Endothelial cell of umbilical vein (primary cell): Measurements from ENCODE around the gene MFSD2A. TPM values are rescaled to one million over a fixed set of nuclear protein-coding genes. Genes with fewer than 3 reads are reported as not detected.

ENCODE experiments used
- BruUV-seq: library from RNA; stranded (reverse); fragments of 400-500 nt; replicated peaks from 2 replicates; lab custom pipeline; 2021; lab: Mats Ljungman, UMichigan
- CTCF ChIA-PET: fragments of 300-600, 350-600 bp; sonication (Branson Sonifier 250); formaldehyde crosslinking; loops from one replicate; lab custom pipeline; 2021; ENCODE audit warnings: antibody characterized with exemption, inconsistent platforms; lab: Charles Lee
- POLR2A ChIA-PET: fragments of 300-600, 350-600 bp; sonication (Branson Sonifier 250); formaldehyde crosslinking; loops from one replicate; lab custom pipeline; 2021; ENCODE audit warnings: antibody characterized with exemption, inconsistent platforms; lab: Charles Lee
- DNase-seq: peaks from one replicate; pipeline ENCODE4 v3.0.0-alpha.2; 2011; ENCODE audit warnings: low read depth, low spot score
- FAIRE-seq: peaks from 2 replicates; lab custom pipeline; 2011; peaks lifted over from hg19 to GRCh38; lab: Jason Lieb, UNC
- H2AFZ ChIP-seq: 2 replicates; pipeline ENCODE4 v1.6.0; 2012; ENCODE audit warnings: low read depth, low read length, control low read depth, inconsistent platforms
- H3K27ac ChIP-seq: 2 replicates; pipeline ENCODE4 v1.5.1; 2011; ENCODE audit warnings: low read depth, mild to moderate bottlenecking, control low read depth, low read length, moderate library complexity; ENCODE audit not compliant: insufficient read depth
- H3K27me3 ChIP-seq, 2 experiments: 2 replicates each; pipeline versions ENCODE4 v1.6.0 to v1.6.1; 2011; ENCODE audit warnings: low read length in 2 of 2, mixed read lengths in 1 of 2; ENCODE audit not compliant: control insufficient read depth in 2 of 2, insufficient read depth in 2 of 2
- H3K36me3 ChIP-seq, 2 experiments: 2 replicates in 1 of 2; 3 replicates in 1 of 2; pipeline ENCODE4 v1.5.1; 2011; ENCODE audit warnings: low read length in 2 of 2, mild to moderate bottlenecking in 1 of 2, moderate library complexity in 1 of 2; ENCODE audit not compliant: control insufficient read depth in 2 of 2, insufficient read depth in 2 of 2; ENCODE audit errors: extremely low read depth in 1 of 2
- H3K4me1 ChIP-seq: 3 replicates; pipeline ENCODE4 v1.5.1; 2011; ENCODE audit warnings: mild to moderate bottlenecking, low read length; ENCODE audit not compliant: control insufficient read depth, insufficient read depth; ENCODE audit errors: extremely low read depth
- H3K4me2 ChIP-seq: 2 replicates; pipeline ENCODE4 v1.6.1; 2011; ENCODE audit warnings: low read length, control low read depth, mixed read lengths; ENCODE audit not compliant: insufficient read depth
- H3K4me3 ChIP-seq, 3 experiments: fragments of 200-600 bp in 1 of 3; sonication (generic), shearing (Covaris generic) in 1 of 3; replicated peaks in 1 of 3; 2 replicates each; pipeline ENCODE4 v1.5.1; 2011 to 2016; ENCODE audit warnings: control low read depth in 3 of 3, low read length in 3 of 3, mild to moderate bottlenecking in 2 of 3, inconsistent platforms in 1 of 3, low read depth in 1 of 3, moderate library complexity in 1 of 3; ENCODE audit not compliant: insufficient read depth in 1 of 3
- H3K79me2 ChIP-seq: 2 replicates; pipeline ENCODE4 v1.6.0; 2012; ENCODE audit warnings: low read length, inconsistent platforms; ENCODE audit not compliant: control insufficient read depth, insufficient read depth
- H3K9ac ChIP-seq: replicated peaks from 2 replicates; pipeline ENCODE3; 2011; ENCODE audit warnings: low read length, control low read depth; ENCODE audit not compliant: insufficient read depth; ENCODE audit errors: extremely low read depth
- H3K9me1 ChIP-seq: replicated peaks from 3 replicates; pipeline ENCODE4 v1.6.0; 2011; ENCODE audit warnings: mild to moderate bottlenecking, low read length; ENCODE audit not compliant: control insufficient read depth, insufficient read depth; ENCODE audit errors: extremely low read depth
- H3K9me3 ChIP-seq: replicated peaks from 2 replicates; pipeline ENCODE4 v1.5.1; 2012; ENCODE audit warnings: low read length, inconsistent platforms; ENCODE audit not compliant: control insufficient read depth, insufficient read depth
- H4K20me1 ChIP-seq: replicated peaks from 2 replicates; pipeline ENCODE3; 2011; ENCODE audit warnings: mild to moderate bottlenecking, low read length; ENCODE audit not compliant: control insufficient read depth, insufficient read depth; ENCODE audit errors: extremely low read depth
- CTCF ChIP-seq, 2 donors: IDR thresholded peaks; 1 replicate in 1 of 2; 2 replicates in 1 of 2; pipeline ENCODE4 v1.5.1; 2011; ENCODE audit warnings: low read length in 2 of 2, mild to moderate bottlenecking in 2 of 2, moderate library complexity in 2 of 2, control low read depth in 1 of 2, inconsistent platforms in 1 of 2, low read depth in 1 of 2; ENCODE audit not compliant: insufficient read depth in 1 of 2; ENCODE audit errors: extremely low read depth in 1 of 2
- EZH2 ChIP-seq: IDR thresholded peaks from 2 replicates; pipeline ENCODE4 v1.6.1; 2012; ENCODE audit warnings: borderline replicate concordance, low read depth, mild to moderate bottlenecking, moderate library complexity, low read length, inconsistent platforms; ENCODE audit not compliant: severe bottlenecking
- GATA2 ChIP-seq: IDR thresholded peaks from 2 replicates; pipeline ENCODE4 v1.7.0; 2011; ENCODE audit warnings: low read depth, mild to moderate bottlenecking, moderate library complexity, mixed read lengths, low read length; ENCODE audit not compliant: insufficient read length, insufficient read depth
- JUN ChIP-seq: IDR thresholded peaks from 2 replicates; pipeline ENCODE4 v1.6.1; 2011; ENCODE audit warnings: borderline replicate concordance, low read depth; ENCODE audit not compliant: insufficient read length, insufficient read depth
- MAX ChIP-seq: IDR thresholded peaks from 2 replicates; pipeline ENCODE4 v1.6.1; 2011; ENCODE audit not compliant: insufficient read depth, insufficient read length
- MYC ChIP-seq: IDR thresholded peaks from one replicate; pipeline ENCODE4 v1.6.1; 2011; ENCODE audit warnings: mild to moderate bottlenecking, low read depth, low read length
- POLR2AphosphoS5 ChIP-seq: IDR thresholded peaks from 2 replicates; pipeline ENCODE4 v1.6.1; 2012; ENCODE audit warnings: low read depth, mild to moderate bottlenecking, control low read depth, low read length, moderate library complexity; ENCODE audit not compliant: insufficient read depth
- dilution Hi-C: fragments of 300-500 bp; cut with MboI; formaldehyde crosslinking; loops from one replicate; pipeline ENCODE4 v1.15.0; 2019; ENCODE audit warnings: low sequenced_read_pairs; ENCODE audit not compliant: extremely low pct_ligation_motif_present
- intact Hi-C: fragments of 100-400 bp; cut with micrococcal nuclease; formaldehyde crosslinking; loops from one replicate; pipeline ENCODE4 v1.10.0; 2022
- polyA plus RNA-seq, 4 experiments: library from polyadenylated mRNA; depleted of rRNA in 3 of 4; stranded (reverse) in 3 of 4; unstranded in 1 of 4; fragments of >200 nt; gene quantifications; 2 replicates each; pipeline versions ENCODE4 v1.2.1 to v1.2.3, GENCODE V29; 2011 to 2012; ENCODE audit warnings: missing spikeins in 1 of 4
- total RNA-seq: library from RNA; stranded (reverse); gene quantifications from 2 replicates; pipeline ENCODE4 v1.2.3, GENCODE V29; 2021

MFSD2A gene
- total and polyA plus RNA-seq, 2 donors (not counting 3 experiments of a cell fraction or from before 2014, with no cell fraction given), result 2.7 to 5.5 TPM

GRCh38 chr1:39995973-39996393 lies 41.0 kb downstream of the MFSD2A start:
- Histone ChIP-seq H3K27me3 (no peaks in the 10 kb centered on the region), H3K36me3 (no peaks in the 10 kb centered on the region), H3K9me1 (no peaks in the 10 kb centered on the region), H3K4me3 (no peak overlapping the region), H3K9me3 (no peaks in the 10 kb centered on the region), H4K20me1 (no peaks in the 10 kb centered on the region), H3K4me2 (no peak overlapping the region), H3K4me1 (no peaks in the 10 kb centered on the region), H3K79me2 (no peaks in the 10 kb centered on the region), H3K27ac (no peak overlapping the region), H2AFZ (no peak overlapping the region), H3K9ac (no peak overlapping the region)
- ChIA-PET POLR2A (no interaction called here), CTCF (interaction anchor here (0.8 kb wide), 1 partner anchor 36 kb away, joined by 3 read pairs; no protein-coding TSS in a partner anchor)
- DNase-seq (no peak), FAIRE-seq (no peak)
- intact Hi-C loops, result no loop called here
- no peak for TF ChIP-seq GATA2
- no peak for TF ChIP-seq MYC
- TF ChIP-seq EZH2, result no peak
- no peak for TF ChIP-seq CTCF (IDR thresholded peaks at IDR 0.05; ENCODE audit: extremely low read depth in 1 of 2, insufficient read depth in 1 of 2, low read depth in 1 of 2, low read length in 2 of 2)
- TF ChIP-seq MAX, result no peak
- TF ChIP-seq POLR2AphosphoS5, result no peak
- TF ChIP-seq JUN, result no peak
- no TSS peak for BruUV-seq
- dilution Hi-C loops, result no loop called here
